ENCODE data around the gene OR52E2.

OR52E2 gene

DNA sequence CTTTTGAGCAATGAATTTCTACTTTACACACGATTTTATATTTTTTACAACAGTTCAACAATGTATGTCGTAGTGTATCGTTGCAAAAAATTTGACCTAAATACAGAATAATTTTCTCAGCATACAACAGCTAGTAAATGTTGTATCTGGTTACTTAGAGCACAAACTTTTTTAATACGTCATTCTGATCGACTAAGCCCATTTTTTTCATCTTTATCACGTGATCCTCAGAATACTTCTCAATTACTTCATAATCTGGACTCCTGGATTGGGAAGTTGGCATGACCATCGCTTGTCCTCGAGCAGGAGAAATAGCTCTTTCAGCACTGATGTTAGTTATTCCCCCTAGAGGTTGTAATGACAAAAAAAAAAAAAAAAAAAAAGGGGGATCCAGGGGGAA, 48.2 kb downstream of the OR52E2 start:
- DNase-seq (ENCODE audit: low read depth), result no peak

Measured in iris pigment epithelial cell (primary cell).